HEK293T (cell line): ENCODE results near the gene APOBEC3C.

Source experiments
- ARNT ChIP-seq: fragments of 450-650 bp; IDR thresholded peaks from 2 replicates; pipeline ENCODE4 v1.6.1; 2017; ENCODE audit warnings: mild to moderate bottlenecking
- CTBP1 ChIP-seq: fragments of 450-650 bp; IDR thresholded peaks from 2 replicates; pipeline ENCODE4 v1.6.1; 2016; ENCODE audit warnings: borderline replicate concordance
- ELF4 ChIP-seq: fragments of 450-650 bp; IDR thresholded peaks from 2 replicates; pipeline ENCODE4 v1.6.1; 2017; ENCODE audit warnings: antibody characterized with exemption
- FOXA1 ChIP-seq: fragments of 450-650 bp; IDR thresholded peaks from 2 replicates; pipeline ENCODE4 v1.6.1; 2016; ENCODE audit warnings: mild to moderate bottlenecking
- FOXM1 ChIP-seq: fragments of 450-650 bp; IDR thresholded peaks from 2 replicates; pipeline ENCODE4 v1.6.1; 2017; ENCODE audit warnings: mild to moderate bottlenecking, borderline replicate concordance
- HDGF ChIP-seq: fragments of 450-650 bp; IDR thresholded peaks from 2 replicates; pipeline ENCODE4 v1.6.1; 2017; ENCODE audit warnings: antibody characterized with exemption, borderline replicate concordance
- NFRKB ChIP-seq: fragments of 450-650 bp; IDR thresholded peaks from 2 replicates; pipeline ENCODE4 v1.6.1; 2016; ENCODE audit warnings: mild to moderate bottlenecking, moderate library complexity
- SP1 ChIP-seq: fragments of 450-650 bp; IDR thresholded peaks from 2 replicates; pipeline ENCODE4 v1.6.1; 2017
- TF ChIP-seq, protein P1 (sequence below): fragments of 450-650 bp; IDR thresholded peaks from 2 replicates; pipeline ENCODE4 v1.6.1; 2016

DNA sequence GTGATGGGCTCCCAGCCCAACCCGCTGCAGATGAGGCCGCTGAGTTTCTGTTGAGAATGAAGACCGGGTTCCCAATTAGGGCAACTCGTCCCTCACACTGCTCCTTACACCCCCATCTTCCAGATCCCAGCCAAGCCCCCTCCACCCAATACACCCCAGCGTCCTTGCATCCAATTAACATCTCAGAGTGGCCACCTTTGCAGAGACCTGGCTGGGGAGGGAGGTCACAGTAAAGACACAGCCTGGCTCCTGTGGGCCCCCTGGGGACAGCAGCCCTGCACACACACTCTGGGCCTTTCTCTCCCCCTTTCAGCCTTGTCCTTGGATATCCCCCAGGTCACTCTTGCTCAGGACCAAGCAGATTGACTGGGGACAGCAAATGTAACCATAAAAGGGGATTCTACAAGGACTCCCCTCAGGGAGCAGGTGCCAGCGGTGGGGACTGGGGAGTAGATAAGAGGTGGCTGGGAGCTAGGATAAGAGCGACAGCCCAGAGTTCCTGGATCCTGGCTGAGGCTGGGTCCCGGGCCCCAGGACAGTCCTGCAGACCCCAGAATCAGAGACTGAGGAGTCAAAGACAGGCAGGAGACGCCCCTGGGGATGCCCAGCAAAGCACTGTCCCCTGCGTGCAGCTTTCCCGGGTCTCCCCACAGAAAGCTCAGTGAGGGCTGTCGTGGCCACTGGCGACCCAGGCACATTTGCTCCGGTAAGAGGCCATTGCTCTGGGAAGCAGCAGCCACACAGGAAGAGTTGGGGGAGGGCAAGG, 48.3 kb upstream of the APOBEC3C start:
- TF ChIP-seq FOXM1, result no peak
- TF ChIP-seq HDGF, result no peak
- TF ChIP-seq NFRKB, result no peak
- no peak for TF ChIP-seq FOXA1
- TF ChIP-seq, protein P1, sequence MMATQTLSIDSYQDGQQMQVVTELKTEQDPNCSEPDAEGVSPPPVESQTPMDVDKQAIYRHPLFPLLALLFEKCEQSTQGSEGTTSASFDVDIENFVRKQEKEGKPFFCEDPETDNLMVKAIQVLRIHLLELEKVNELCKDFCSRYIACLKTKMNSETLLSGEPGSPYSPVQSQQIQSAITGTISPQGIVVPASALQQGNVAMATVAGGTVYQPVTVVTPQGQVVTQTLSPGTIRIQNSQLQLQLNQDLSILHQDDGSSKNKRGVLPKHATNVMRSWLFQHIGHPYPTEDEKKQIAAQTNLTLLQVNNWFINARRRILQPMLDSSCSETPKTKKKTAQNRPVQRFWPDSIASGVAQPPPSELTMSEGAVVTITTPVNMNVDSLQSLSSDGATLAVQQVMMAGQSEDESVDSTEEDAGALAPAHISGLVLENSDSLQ, result no peak
- TF ChIP-seq SP1, result no peak
- TF ChIP-seq ARNT, result no peak
- TF ChIP-seq ELF4, result no peak
- no peak for TF ChIP-seq CTBP1
